ENCODE data around the gene SLX4. TPM values are rescaled to one million over a fixed set of nuclear protein-coding genes. Genes with fewer than 3 reads are reported as not detected.

The SLX4 gene
- total RNA-seq, 2 experiments from 2014 or later = 9.8 to 10.1 TPM

DNA sequence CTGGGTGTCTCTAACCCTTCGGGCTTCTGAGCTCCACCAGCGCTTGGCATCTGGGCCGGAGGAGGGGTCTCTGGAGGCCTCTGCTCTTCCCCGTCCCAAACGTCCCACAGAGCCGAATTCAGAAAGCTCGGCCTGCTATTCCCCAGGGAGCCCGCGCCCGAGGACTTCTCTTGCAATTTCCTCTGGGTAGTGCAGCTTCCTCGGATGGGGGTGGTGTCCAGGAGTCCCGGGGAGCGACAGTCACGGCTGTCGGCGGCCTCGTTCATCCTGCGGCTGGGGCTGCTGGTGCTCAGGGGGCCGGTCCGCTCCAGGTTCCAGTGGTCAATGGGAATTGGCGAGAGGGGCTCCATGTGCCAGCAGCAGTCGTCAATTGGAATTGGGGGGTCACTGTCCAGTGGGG, 22.4 kb downstream of the SLX4 start:
- no peak for ATAC-seq
- POLR2A ChIA-PET = interaction anchor here (1.0 kb wide), 1 partner anchor 9 kb away, joined by 4 read pairs; no protein-coding TSS in a partner anchor
- no peak overlapping the region for H3K27ac Mint-ChIP-seq
- H3K27me3 Mint-ChIP-seq = no peaks in the 10 kb centered on the region
- CTCF ChIA-PET = no interaction called here
- H3K36me3 Mint-ChIP-seq (ENCODE audit: low read depth) = peaks cover 12% of the 10 kb centered on the region
- H3K4me3 Mint-ChIP-seq = no peak overlapping the region
- DNase-seq = no peak
- H3K4me1 Mint-ChIP-seq (ENCODE audit: low read depth) = peaks cover 5% of the 10 kb centered on the region
- intact Hi-C loops (cut with micrococcal nuclease) = no loop called here
- TF ChIP-seq, protein P1, sequence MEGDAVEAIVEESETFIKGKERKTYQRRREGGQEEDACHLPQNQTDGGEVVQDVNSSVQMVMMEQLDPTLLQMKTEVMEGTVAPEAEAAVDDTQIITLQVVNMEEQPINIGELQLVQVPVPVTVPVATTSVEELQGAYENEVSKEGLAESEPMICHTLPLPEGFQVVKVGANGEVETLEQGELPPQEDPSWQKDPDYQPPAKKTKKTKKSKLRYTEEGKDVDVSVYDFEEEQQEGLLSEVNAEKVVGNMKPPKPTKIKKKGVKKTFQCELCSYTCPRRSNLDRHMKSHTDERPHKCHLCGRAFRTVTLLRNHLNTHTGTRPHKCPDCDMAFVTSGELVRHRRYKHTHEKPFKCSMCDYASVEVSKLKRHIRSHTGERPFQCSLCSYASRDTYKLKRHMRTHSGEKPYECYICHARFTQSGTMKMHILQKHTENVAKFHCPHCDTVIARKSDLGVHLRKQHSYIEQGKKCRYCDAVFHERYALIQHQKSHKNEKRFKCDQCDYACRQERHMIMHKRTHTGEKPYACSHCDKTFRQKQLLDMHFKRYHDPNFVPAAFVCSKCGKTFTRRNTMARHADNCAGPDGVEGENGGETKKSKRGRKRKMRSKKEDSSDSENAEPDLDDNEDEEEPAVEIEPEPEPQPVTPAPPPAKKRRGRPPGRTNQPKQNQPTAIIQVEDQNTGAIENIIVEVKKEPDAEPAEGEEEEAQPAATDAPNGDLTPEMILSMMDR (IDR thresholded peaks at IDR 0.05) = no peak
- no peaks in the 10 kb centered on the region for H3K9me3 Mint-ChIP-seq

DNA sequence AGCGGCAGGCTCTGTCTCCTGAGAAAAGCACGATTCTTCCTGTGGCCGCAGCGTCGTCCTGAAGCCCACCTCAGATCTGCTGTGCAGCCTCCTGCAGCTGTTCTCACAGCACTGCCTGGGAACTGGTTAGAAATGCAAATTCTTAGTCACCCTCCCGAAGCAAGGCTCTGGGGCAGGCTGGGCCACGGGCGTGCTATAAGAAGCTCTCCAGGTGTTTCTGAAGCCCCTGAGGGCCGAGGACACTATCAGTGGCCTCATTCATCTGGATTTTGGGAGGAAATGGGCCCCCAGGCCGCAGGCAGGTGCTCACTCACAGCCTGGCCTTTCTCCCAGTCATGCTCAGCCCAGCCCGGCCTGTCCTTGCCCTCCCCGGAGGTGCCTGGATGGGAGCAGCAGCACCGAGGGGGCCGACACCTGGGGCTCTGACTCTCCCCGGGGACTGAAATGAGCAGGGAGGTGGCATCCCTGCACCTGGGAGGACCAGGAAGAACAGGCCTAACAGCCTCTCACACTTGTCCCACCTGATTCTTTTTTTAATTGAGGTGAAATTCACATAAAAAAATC, 23.8 kb downstream of the SLX4 start:
- TF ChIP-seq, protein P1 (IDR thresholded peaks at IDR 0.05) = no peak
- ATAC-seq = no peak
- CTCF ChIA-PET = no interaction called here

DNA sequence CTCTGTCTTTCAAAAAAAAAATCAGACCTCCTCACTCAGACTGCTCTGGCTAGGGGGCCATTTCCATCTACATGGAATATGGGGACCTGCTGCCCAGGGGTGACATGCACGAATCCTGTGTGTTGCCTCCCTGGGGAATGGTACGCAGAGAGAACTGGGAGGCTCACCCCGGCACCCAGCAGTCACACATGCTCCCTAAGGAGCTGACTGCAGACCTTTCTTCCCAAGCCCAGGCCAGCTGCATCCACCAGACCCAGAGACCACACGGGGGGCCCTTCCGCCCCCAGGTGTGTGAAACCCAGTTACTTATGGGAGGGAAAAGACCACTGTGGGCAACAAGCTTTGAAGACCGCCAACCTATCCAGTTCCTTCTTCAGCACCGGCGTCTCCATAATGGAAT, 27.0 kb downstream of the SLX4 start:
- intact Hi-C loops (cut with micrococcal nuclease) = no loop called here
- TF ChIP-seq, protein P1 (IDR thresholded peaks at IDR 0.05) = no peak
- DNase-seq (no peak), ATAC-seq (no peak)
- Mint-ChIP-seq H3K4me3 (no peak overlapping the region), H3K27me3 (no peaks in the 10 kb centered on the region), H3K27ac (no peak overlapping the region), H3K4me1 (ENCODE audit: low read depth) (peaks cover 15% of the 10 kb centered on the region), H3K9me3 (no peaks in the 10 kb centered on the region), H3K36me3 (ENCODE audit: low read depth) (peaks cover 14% of the 10 kb centered on the region)
- CTCF ChIA-PET = no interaction called here
- POLR2A ChIA-PET = no interaction called here

More for the DNA sequence above, 23.8 kb downstream of the SLX4 start:
- Mint-ChIP-seq H3K36me3 (ENCODE audit: low read depth) (peaks cover 18% of the 10 kb centered on the region), H3K27ac (no peak overlapping the region), H3K4me1 (ENCODE audit: low read depth) (peaks cover 5% of the 10 kb centered on the region), H3K4me3 (no peak overlapping the region), H3K27me3 (no peaks in the 10 kb centered on the region), H3K9me3 (no peaks in the 10 kb centered on the region)
- POLR2A ChIA-PET = no interaction called here
- intact Hi-C loops (cut with micrococcal nuclease) = no loop called here
- no peak for DNase-seq

DNA sequence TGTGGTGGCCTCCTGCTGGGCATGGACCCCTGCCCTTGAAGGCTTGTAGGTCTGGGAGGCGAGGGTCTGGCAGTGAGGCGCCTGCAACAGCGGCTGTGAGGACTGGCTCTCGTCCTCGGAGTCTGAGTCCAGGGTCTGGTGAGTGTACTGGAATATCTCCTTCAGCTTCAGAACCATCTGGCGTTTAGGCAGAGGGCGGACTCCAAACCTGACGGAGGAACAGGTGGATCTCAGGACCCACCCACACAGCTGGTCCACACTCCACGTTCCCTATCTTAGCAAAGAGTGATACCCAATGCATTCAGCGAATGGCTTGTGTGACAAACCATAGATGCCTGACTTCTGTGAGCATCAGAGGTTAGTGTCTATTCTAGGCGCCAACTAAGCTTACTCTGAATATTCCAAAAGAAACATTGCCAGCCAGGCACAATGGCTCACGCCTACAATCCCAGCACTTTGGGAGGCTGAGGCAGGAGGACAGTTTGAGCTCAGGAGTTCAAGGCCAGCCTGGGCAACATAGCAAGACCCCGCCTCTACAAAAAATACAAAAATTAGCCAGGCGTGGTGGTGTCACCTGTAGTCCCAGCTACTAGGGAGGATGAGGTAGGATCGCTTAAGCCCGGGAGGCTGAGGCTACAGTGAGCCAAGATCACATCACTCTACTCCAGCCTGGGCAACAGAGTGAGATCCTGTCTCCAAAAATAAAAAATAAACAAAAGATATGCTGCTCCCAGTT, 27.9 kb downstream of the SLX4 start:
- Mint-ChIP-seq H3K4me1 (ENCODE audit: low read depth) (peaks cover 23% of the 10 kb centered on the region), H3K27ac (no peak overlapping the region), H3K27me3 (no peaks in the 10 kb centered on the region), H3K9me3 (no peaks in the 10 kb centered on the region), H3K4me3 (no peak overlapping the region), H3K36me3 (ENCODE audit: low read depth) (peaks cover 14% of the 10 kb centered on the region)
- no peak for DNase-seq
- no peak for ATAC-seq
- ChIA-PET CTCF (no interaction called here), POLR2A (no interaction called here)
- TF ChIP-seq, protein P1 (IDR thresholded peaks at IDR 0.05) = no peak
- intact Hi-C loops (cut with micrococcal nuclease) = no loop called here

Data from activated CD8-positive, alpha-beta T cell treated with anti-CD3 and anti-CD28 coated beads for 36 hours (primary cell).